PFSK-1 (cell line): ENCODE measurements around the gene PPP2R2C.

Experiments
- FOXP2 ChIP-seq: optimal IDR thresholded peaks from 2 replicates; pipeline ENCODE3; 2011; ENCODE audit warnings: borderline replicate concordance, control low read depth, inconsistent platforms; ENCODE audit not compliant: insufficient read depth; ENCODE audit errors: extremely low read length, extremely low read depth
- POLR2AphosphoS5 ChIP-seq: IDR thresholded peaks from 2 replicates; pipeline ENCODE4 v1.6.1; 2012; ENCODE audit warnings: low read depth, mild to moderate bottlenecking, control low read depth, low read length, moderate library complexity
- SIN3A ChIP-seq: IDR thresholded peaks from 2 replicates; pipeline ENCODE4 v1.6.1; 2012; ENCODE audit warnings: mild to moderate bottlenecking, low read length, moderate library complexity, borderline replicate concordance; ENCODE audit not compliant: insufficient read depth
- TAF1 ChIP-seq: IDR thresholded peaks from 2 replicates; pipeline ENCODE4 v1.6.1; 2012; ENCODE audit warnings: low read length, control low read depth, borderline replicate concordance; ENCODE audit not compliant: insufficient read depth
- TF ChIP-seq, protein P1 (sequence below), 2 experiments: IDR thresholded peaks; 2 replicates each; pipeline versions ENCODE4 v1.6.1 to v1.8.0; 2011 to 2012; ENCODE audit warnings: low read depth in 2 of 2, low read length in 2 of 2, control low read depth in 1 of 2, inconsistent platforms in 1 of 2, mild to moderate bottlenecking in 1 of 2, moderate library complexity in 1 of 2; ENCODE audit not compliant: insufficient read depth in 1 of 2

The PPP2R2C gene

DNA sequence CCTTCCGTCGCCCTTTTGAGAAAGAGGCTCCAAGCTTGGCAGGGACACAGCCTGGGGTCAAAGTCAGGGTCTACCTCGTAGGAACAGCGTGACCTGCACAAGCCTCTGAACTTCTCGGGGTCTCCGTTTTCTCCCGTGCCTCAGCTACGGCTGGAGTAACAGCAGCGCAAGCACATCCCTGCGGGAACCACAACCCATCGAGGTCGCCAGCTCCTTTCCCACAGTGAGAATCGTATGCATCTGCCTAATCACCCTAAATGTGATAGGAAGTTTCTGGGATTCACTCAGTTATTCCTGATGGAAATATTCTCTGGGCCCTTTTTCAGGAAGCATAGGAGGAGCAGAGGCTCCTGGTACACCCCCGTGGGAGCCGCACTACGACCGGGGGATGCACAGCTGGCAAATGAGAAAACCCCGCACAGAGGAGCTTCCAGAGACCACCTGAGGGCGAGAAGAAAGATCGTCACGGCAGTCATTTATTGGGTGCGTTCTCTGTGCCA is 24.7 kb downstream of the PPP2R2C start:
- TF ChIP-seq, protein P1, sequence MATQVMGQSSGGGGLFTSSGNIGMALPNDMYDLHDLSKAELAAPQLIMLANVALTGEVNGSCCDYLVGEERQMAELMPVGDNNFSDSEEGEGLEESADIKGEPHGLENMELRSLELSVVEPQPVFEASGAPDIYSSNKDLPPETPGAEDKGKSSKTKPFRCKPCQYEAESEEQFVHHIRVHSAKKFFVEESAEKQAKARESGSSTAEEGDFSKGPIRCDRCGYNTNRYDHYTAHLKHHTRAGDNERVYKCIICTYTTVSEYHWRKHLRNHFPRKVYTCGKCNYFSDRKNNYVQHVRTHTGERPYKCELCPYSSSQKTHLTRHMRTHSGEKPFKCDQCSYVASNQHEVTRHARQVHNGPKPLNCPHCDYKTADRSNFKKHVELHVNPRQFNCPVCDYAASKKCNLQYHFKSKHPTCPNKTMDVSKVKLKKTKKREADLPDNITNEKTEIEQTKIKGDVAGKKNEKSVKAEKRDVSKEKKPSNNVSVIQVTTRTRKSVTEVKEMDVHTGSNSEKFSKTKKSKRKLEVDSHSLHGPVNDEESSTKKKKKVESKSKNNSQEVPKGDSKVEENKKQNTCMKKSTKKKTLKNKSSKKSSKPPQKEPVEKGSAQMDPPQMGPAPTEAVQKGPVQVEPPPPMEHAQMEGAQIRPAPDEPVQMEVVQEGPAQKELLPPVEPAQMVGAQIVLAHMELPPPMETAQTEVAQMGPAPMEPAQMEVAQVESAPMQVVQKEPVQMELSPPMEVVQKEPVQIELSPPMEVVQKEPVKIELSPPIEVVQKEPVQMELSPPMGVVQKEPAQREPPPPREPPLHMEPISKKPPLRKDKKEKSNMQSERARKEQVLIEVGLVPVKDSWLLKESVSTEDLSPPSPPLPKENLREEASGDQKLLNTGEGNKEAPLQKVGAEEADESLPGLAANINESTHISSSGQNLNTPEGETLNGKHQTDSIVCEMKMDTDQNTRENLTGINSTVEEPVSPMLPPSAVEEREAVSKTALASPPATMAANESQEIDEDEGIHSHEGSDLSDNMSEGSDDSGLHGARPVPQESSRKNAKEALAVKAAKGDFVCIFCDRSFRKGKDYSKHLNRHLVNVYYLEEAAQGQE (IDR thresholded peaks at IDR 0.05; ENCODE audit: insufficient read depth in 1 of 2, low read depth in 2 of 2, low read length in 2 of 2): no peak
- TF ChIP-seq SIN3A (no peak), POLR2AphosphoS5 (no peak), TAF1 (no peak), FOXP2 (no peak)

DNA sequence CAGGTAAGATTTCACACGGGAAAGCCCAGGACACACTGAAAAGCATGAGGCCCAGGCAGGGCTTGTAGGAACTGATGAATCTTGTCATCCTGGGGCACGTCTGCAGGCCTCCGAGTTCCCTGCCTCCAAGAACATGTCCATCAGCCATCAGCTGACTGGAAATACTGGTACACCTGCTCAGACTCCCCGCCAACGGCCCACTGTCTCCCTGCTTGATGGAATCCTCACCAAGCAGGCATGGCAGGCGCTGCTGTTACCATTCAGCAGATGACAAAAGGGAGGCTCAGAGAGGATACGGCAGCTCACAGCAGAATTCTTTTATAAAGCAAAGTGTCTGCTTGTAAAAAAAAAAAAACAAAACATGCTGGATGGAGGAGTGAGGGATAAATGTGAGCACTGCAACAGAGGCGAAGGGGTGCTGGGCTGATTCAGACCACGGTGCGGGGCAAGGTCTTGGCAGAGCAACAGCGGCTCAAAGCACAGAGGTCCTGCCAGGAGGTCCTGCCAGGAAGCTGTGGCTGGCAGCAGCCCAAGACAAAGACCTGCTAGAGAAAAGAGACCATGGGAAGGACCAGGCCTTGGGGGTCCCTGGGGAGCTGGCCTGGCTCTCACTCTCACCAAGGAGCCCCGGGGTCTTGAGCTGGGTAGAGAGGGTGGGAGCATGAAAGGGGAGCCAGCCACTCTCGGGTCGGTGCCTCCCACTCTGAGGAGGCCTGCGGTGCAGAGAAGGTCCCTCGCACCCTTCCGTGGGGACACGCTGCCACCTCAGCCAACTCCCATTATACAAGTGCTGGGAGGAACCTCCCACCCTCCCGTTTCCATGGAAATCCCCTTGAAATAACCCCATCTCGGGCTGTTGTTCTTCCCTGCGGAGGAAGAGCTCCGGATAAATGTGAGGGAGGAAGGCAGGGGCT is 25.6 kb downstream of the PPP2R2C start:
- no peak for TF ChIP-seq SIN3A
- TF ChIP-seq FOXP2: no peak
- no peak for TF ChIP-seq TAF1
- TF ChIP-seq, protein P1 (IDR thresholded peaks at IDR 0.05; ENCODE audit: insufficient read depth in 1 of 2, low read depth in 2 of 2, low read length in 2 of 2): no peak
- TF ChIP-seq POLR2AphosphoS5: no peak

DNA sequence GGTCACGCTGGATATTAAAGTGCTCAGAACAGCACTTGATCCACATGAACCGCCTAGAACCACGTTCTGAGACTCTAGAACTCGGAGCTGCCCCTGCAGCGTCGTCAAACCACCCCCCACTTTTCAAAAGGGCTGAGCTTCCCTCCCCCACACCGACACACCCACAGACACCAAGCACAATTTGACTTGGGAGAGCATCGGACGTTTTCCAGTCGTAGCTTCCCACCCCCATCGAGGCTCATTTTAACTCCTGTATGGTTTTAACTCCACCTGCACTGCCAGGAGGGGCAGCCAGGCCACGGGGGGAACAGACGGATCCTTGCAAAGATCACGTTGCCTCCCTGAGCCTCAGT is 26.3 kb downstream of the PPP2R2C start:
- TF ChIP-seq FOXP2 (no peak), POLR2AphosphoS5 (no peak)

DNA sequence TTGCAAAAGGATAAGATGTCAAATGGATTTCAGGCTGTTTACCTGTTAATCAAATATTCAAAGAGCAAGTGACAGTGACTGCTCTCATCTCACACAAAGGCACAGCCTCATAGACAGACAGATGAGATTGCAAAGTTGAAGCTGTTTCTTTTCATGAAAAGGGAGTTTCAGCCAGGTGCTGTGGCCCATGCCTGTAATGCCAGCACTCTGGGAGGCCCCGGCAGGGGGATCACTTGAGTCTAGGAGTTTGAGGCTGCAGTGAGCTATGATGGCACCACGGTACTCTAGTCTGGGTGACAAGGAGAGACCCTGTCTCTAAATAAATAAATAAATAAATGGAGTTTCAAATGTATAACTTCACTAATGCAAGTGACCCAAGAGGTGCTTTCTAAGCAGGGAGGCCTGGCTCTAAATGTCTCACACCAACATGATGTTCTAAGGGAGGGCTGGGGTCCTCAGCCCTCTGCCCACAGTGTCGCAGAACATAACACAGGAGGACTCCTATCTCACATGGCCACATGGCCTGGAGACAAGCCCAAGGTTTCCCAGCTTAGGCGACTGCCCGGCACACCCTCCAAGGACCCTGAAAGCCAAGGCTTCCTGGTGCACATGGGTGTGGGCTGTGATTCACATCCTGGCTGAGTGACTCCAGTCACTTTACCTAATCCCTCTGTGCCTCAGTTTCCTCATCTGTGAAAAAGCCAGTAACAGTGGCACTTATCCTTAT is 26.8 kb downstream of the PPP2R2C start:
- TF ChIP-seq FOXP2 (no peak), TAF1 (no peak), SIN3A (no peak), POLR2AphosphoS5 (no peak)
- TF ChIP-seq, protein P1 (IDR thresholded peaks at IDR 0.05; ENCODE audit: insufficient read depth in 1 of 2, low read depth in 2 of 2, low read length in 2 of 2): no peak

DNA sequence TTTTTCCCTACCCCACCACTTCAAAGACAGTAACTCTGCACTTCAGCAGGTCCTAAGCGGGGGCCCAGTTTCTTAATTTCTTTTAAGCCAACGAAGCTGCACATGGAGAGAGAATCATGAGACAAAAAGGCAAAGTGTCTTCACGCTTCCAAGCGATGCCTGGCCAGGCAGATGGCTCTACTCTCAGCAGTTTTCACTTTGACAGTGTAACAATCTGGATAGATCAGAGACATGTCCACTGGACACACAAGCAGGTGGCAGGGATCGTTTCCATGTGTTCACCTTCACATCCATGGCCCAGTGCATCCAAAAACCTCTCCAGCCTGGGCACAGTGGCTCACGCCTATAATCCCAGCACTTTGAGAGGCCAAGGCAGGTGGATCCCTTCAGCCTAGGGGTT is 27.8 kb downstream of the PPP2R2C start:
- TF ChIP-seq, protein P1 (IDR thresholded peaks at IDR 0.05; ENCODE audit: insufficient read depth in 1 of 2, low read depth in 2 of 2, low read length in 2 of 2): no peak
- TF ChIP-seq TAF1 (no peak), FOXP2 (no peak), POLR2AphosphoS5 (no peak)
